ENCODE measurements around the gene GPHN.

DNA sequence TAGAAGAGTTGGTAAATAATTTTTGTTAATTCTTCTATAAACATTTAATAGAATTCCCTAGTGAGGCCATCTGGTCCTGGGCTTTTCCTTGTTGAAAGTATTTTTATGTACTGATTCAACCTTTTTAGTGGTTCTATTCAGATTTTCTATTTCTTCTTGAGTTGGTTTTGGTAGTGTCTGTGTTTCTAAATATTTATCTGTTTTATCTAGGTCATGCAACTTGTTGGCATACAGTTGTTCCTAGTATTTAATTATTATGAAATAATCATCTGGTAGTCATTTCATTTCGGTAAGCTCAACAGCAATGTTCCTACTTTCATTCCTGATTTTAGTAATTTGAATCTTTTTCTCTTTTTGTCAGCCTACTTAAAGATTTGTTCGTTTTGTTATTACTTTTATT is 447.2 kb downstream of the GPHN start:
- no peak for TF ChIP-seq SREBF2 (IDR thresholded peaks at IDR 0.05)
- TF ChIP-seq, protein P1, sequence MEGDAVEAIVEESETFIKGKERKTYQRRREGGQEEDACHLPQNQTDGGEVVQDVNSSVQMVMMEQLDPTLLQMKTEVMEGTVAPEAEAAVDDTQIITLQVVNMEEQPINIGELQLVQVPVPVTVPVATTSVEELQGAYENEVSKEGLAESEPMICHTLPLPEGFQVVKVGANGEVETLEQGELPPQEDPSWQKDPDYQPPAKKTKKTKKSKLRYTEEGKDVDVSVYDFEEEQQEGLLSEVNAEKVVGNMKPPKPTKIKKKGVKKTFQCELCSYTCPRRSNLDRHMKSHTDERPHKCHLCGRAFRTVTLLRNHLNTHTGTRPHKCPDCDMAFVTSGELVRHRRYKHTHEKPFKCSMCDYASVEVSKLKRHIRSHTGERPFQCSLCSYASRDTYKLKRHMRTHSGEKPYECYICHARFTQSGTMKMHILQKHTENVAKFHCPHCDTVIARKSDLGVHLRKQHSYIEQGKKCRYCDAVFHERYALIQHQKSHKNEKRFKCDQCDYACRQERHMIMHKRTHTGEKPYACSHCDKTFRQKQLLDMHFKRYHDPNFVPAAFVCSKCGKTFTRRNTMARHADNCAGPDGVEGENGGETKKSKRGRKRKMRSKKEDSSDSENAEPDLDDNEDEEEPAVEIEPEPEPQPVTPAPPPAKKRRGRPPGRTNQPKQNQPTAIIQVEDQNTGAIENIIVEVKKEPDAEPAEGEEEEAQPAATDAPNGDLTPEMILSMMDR (IDR thresholded peaks at IDR 0.05): no peak
- TF ChIP-seq EP300 (IDR thresholded peaks at IDR 0.05): no peak
- TF ChIP-seq POLR2A (IDR thresholded peaks at IDR 0.05; ENCODE audit: low read length): no peak
- no peak for TF ChIP-seq SMC3 (IDR thresholded peaks at IDR 0.05)
- no peak for TF ChIP-seq PHF8 (IDR thresholded peaks at IDR 0.05; ENCODE audit: borderline replicate concordance, low read depth)

Measured in A549 (cell line).